GM21825 (cell line): Measurements from ENCODE around the gene INPP5J.
A peak's percentile ranks its signal among the peaks of the same experiment; 100 is the strongest.
"Not testable (repeated sequence)": the region's sequence is repeated elsewhere in the genome, so short reads cannot be mapped to it uniquely, and the experiment has no call there.

Source experiments
- ATAC-seq: cut with Tn5 transposase; IDR thresholded peaks from one replicate; pipeline ENCODE4 v1.9.1; 2021; ENCODE audit warnings: mild to moderate bottlenecking, moderate library complexity; ENCODE audit not compliant: unreplicated experiment

Gene INPP5J

GRCh38 chr22:31143038-31143437 is 20.3 kb downstream of the INPP5J start:
- no peak for ATAC-seq

- no peak for ATAC-seq
These were observed 20.8 kb downstream of the INPP5J start for GRCh38 chr22:31143537-31143936.

GRCh38 chr22:31144223-31144622 is 21.5 kb downstream of the INPP5J start:
- ATAC-seq, result no peak

DNA sequence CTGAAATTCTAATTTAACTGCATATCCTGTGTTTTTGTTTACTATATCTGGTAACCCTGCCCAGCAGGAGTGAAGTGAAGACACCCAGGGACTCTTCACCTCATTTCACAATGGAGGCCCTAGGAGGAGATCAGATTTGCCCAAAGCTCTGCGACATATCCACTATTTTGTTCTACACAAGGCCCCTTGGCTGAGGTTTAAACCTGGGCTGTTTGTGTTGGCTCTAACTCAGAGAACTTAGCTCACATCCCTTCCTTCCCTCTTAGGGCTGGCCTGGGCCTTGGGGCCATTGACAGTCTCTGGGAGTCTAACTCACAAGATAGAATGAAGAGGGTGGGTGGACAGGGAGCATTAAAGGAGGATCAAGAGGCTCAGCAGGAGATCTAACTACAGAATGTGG is 25.7 kb downstream of the INPP5J start:
- no peak for ATAC-seq

DNA sequence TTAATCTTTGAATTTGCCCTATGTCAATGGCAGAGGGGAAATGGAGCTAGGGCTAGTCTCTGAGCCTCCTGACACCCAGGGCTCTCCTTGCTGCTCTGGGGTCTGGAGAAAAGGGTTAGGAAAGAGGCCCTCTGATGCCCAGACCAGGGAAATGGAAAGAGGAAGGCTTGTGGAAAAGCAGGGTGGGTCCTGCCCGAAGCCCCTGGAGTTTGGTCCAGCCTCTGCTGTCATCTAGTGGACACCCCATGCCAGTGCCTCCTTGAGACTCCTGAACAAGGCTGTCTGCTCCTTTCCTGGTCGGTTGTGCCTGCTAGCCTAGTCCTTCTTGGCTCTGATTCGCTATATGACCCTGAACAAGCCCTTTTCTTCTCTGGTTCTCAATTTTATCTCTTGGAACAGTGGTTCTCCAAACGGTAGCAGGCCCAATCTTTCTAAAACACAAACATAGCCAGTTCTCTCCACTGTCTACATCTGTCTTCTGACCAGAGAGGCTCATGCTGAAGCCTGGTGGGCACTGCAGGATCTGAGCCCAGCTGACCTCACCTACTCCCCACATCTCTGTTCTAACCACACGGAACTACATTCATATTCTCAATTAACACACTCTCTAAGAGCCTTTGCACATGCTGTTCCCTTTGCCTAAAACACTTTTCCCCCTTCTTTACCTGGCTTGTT is 26.3 kb downstream of the INPP5J start:
- ATAC-seq, result no peak

GRCh38 chr22:31150615-31151014 is 27.8 kb downstream of the INPP5J start:
- no peak for ATAC-seq

GRCh38 chr22:31151872-31152271 is 29.1 kb downstream of the INPP5J start:
- no peak for ATAC-seq

DNA sequence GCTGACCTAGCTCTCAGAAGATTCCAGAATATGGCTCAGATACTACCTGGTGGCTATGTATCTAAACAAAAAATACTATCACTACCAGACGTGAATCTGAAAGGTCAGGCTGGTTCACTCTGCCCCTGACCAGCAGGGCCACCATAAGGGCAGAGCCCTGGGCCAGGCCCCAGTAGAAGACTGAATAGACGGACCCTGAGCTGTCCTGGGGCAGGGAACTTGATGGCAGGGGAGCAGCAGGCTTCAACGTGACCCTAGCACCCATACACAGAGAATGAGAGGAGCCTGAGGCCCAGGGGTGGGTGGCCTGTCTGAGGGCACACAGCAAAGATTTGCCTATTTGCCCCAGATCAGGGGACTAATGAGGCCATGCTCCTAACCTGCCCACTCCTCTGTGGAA is 30.6 kb downstream of the INPP5J start:
- ATAC-seq, result no peak

DNA sequence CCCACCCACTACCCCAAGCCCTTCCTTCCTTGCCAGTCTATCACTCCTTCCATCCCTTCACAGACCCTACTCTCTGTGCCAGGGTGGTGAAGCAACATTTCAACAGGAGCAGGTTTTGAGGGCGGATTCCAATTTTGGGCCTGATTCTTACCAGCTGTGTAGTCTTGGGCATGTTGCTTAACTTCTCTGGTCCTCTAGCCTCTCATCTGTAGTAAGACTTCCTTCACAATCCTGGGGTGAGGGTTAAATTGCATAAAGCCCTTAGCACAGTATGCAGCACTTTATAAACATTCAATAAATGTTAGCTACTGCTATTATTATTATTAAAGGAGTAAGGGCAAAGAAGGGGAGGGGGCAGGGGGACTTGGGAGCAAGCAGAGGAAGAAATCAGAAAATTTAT is 32.2 kb downstream of the INPP5J start:
- no peak for ATAC-seq

GRCh38 chr22:31155422-31155821 is 32.7 kb downstream of the INPP5J start:
- no peak for ATAC-seq

GRCh38 chr22:31160328-31160978 is 37.7 kb downstream of the INPP5J start:
- peak; percentile 21 for ATAC-seq

DNA sequence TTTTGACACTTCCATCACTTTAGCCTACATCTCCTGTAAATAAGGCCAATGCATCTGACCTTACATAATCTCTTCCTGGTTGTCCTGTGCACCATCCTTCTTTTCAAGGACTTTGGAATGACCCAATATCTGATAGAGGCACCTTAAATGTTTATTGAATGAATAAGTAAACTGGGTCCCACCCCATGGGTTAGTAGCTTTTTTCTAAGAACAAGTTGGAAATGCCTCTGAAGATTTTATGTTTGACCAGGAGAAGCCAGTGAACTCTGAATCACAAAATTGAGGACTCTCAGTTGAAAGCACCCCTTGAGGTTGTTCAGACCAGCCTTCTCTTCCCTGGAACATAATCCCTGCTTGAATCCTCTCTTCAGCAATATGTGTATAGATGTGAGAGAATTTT is 38.6 kb downstream of the INPP5J start:
- no peak for ATAC-seq

DNA sequence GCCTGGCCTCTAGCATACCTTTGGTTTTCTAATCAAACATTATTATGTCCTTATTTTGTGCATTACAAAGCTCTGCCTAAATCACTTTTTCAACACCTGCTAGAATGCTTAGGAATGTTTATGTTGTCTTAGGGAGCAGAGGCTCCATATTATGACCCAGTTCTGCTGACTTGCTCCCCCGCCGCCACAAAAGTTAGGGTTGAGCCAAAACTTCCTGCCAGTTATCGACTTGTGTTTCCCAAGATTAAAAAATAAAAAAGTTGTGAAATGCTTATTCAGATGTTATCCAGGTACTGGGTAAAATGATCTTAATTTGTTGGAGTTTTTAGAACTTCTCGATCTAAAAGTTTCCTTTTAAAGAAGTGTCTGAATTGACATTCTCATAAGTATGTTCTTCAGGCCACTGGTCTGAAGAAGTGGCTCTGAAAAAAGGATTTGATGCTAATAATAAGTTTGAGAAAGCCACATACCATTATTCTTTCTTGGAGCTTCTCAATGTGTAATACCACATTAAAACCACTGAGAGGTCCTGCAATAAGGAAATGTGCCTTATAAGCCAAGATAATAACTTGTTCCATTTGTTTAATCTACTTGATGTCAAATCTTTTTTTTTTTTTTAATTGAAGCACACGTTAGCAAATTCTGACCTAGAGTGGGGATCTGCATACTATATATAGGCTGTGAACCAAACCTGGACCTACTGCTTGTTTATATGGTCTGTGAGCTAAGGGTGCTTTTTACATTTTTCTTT is 39.4 kb downstream of the INPP5J start:
- ATAC-seq, result no peak

DNA sequence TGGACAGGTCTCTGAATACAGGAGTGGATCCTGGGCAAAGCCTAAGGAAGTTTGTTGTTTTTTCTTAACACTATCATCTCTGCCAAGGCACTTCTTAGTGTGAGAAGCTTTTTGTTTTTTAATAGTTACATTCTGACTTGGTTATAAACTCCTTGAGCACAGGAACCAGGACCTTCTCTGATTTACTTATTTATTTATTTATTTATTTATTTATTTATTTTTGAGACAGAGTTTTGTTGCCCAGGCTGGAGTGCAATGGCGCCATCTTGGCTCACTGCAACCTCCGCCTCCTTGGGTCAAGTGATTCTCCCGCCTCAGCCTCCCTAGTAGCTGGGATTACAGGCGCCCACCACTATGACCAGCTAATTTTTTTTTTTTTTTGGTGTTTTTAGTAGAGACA is 48.2 kb downstream of the INPP5J start:
- no peak for ATAC-seq

GRCh38 chr22:31171734-31172133 is 49.0 kb downstream of the INPP5J start:
- not testable (repeated sequence) for ATAC-seq

DNA sequence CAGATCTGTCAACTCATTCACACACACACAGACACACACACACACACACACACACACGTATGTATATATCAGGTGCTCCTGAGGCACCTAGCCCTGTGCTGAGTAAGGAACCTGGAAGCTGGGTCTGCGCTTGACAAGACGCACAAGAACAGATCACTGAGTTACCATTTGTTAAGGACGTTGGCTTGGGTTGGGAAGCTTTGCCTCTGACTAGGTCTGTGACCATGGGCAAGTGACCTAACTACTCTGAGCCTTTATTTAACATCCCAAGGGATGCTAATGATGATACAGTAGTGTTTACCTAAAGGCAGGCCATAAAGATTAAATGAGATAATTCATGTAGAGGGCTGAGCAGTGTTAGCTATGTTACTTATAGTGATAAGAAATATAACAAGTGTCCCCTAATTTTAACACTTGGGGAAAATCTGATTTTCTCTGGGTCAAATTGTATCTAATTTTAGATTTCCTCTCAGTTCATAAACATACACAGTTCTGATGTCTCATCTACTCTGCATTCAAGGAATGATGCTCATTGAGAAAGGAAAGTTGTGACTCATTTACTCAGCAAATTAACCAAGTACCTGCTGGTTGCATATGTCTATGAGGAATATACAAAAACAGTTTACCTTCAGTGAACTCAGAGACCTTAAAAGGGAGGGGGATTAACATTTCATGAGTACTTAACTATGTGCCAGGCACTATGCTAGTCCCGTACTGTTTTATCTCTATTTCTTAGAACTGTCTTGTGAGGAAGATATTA is 50.8 kb downstream of the INPP5J start:
- ATAC-seq, result no peak

GRCh38 chr22:31176923-31177322 is 54.2 kb downstream of the INPP5J start:
- ATAC-seq, result no peak

GRCh38 chr22:31177420-31178162 is 54.8 kb downstream of the INPP5J start:
- ATAC-seq, result no peak

- no peak for ATAC-seq
These were observed 56.1 kb downstream of the INPP5J start for GRCh38 chr22:31178859-31179258.

DNA sequence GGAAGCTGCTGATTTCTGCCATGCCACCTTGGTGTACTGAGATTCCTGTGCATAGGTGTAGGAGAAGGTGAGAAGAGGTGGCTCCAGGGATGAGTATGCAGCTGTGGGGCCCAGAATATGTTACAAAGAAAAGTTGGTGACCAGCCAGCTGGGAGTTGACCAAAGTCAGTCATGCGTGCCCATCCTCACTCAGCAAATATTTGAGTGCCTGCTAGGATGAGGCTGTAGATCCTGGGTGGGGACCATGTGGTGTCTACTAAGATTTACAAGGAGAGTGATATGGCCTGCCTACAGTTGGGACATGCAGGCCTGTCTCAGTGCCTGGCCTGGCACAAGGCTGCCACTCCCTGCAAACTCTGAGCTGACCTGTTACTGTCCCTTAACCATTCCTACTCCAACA is 56.6 kb downstream of the INPP5J start:
- no peak for ATAC-seq

- ATAC-seq, result no peak
These were observed 61.2 kb downstream of the INPP5J start for GRCh38 chr22:31184015-31184414.
